Motor neuron (in vitro differentiated cells): Measurements from ENCODE around the gene GRK1. TPM values are rescaled to one million over a fixed set of nuclear protein-coding genes. Genes with fewer than 3 reads are reported as not detected.

ENCODE experiments used
- ATAC-seq, 8 experiments: fragments of 200-7000 bp; cut with Tn5 transposase; replicated peaks in 6 of 8; 2 replicates each; pipeline ENCODE4 v1.8.0; 2021; ENCODE audit warnings: mild to moderate bottlenecking in 8 of 8, moderate library complexity in 8 of 8
- H3K27ac ChIP-seq, 2 donors: fragments of 250-450 bp; sonication (Bioruptor Pico); 2 replicates each; pipeline ENCODE4 v1.9.0; 2021; ENCODE audit warnings: antibody characterized with exemption in 2 of 2, mild to moderate bottlenecking in 2 of 2, moderate library complexity in 1 of 2
- H3K4me1 ChIP-seq, 2 donors: fragments of 250-450 bp; sonication (Bioruptor Pico); replicated peaks in 1 of 2; 2 replicates each; pipeline ENCODE4 v1.6.1; 2021; ENCODE audit warnings: antibody characterized with exemption in 2 of 2, mild to moderate bottlenecking in 2 of 2, moderate library complexity in 1 of 2
- H3K4me3 ChIP-seq, 5 donors: fragments of 250-450 bp; sonication (Bioruptor Pico); 2 replicates each; pipeline ENCODE4 v1.9.0; 2021; ENCODE audit warnings: antibody characterized with exemption in 5 of 5, mild to moderate bottlenecking in 5 of 5, moderate library complexity in 4 of 5
- WGBS, 10 experiments: fragments of 450-650 bp; shearing (Covaris generic); methylation state at CpG; one replicate each; pipeline ENCODE4 v1.0.0; 2022; 5-methylcytosine and 5-hydroxymethylcytosine counted together
- in situ Hi-C, 9 experiments: fragments of 400-800 bp; cut with MboI; loops; one replicate each; pipeline ENCODE4 v1.15.0; 2021; ENCODE audit warnings: low sequenced_read_pairs in 9 of 9, low pct_unique_long_range_greater_than_20kb in 2 of 9; ENCODE audit not compliant: unreplicated experiment in 9 of 9
- total RNA-seq, 8 experiments: library from RNA; unstranded; fragments of 300-600 nt; gene quantifications; 2 replicates each; pipeline versions ENCODE4 v1.2.3 to v1.2.4, GENCODE V29; 2022

Gene GRK1
- total RNA-seq, 8 experiments from 2014 or later = under 0.01 to 1.1 (median 0.38) TPM; not detected in 1

GRCh38 chr13:113635709-113636108 is 31.3 kb upstream of the GRK1 start:
- no peak overlapping the region for H3K27ac ChIP-seq
- no peak overlapping the region for H3K4me3 ChIP-seq
- H3K4me1 ChIP-seq = no peaks in the 10 kb centered on the region
- in situ Hi-C loops = no loop called here
- 93 to 100% (median 98%) methylated on average over 1 to 19 of the region's 25 CpGs; no CpG with 5 or more reads in 4 of the 10 experiments for WGBS, 10 experiments
- ATAC-seq = no peak

DNA sequence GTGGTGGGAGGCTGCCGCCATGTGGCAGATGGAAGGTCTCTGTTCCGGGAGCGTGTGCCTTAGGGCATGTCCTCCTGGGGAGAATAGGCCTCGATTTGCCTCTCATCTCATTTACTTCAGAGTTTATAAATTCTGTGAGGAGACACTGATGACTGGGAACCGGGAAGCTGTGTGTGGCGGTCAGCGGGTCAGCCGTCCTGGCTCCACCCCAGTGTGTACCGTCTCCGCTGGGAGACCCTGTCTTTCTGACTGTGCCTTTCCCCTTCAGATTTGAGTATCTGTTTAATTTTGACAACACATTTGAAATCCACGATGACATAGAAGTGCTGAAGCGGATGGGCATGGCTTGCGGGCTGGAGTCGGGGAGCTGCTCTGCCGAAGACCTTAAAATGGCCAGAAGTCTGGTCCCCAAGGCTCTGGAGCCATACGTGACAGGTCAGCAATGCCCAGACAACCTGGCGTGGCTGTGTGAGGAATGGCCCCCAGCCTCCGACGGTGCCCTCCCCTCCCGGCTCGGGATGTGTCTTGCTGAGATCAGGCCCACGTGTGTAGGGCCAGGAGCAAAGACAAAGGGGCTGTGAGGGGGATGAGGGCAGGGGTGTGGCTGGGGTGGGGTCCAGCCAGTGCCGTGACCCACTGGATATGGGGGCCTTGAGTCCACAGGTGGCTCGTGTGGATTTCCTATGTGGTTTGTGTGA is 30.6 kb upstream of the GRK1 start:
- WGBS, 10 experiments = 80 to 100% (median 93%) methylated on average over 1 to 9 of the region's 24 CpGs; no CpG with 5 or more reads in 4 of the 10 experiments
- in situ Hi-C loops = no loop called here

GRCh38 chr13:113637262-113638160 is 29.5 kb upstream of the GRK1 start:
- no peak for ATAC-seq
- Histone ChIP-seq H3K27ac (no peak overlapping the region), H3K4me3 (no peak overlapping the region), H3K4me1 (no peaks in the 10 kb centered on the region)
- in situ Hi-C loops = no loop called here
- WGBS, 10 experiments = 89 to 100% (median 99%) methylated on average over 1 to 15 of the region's 30 CpGs; no CpG with 5 or more reads in 2 of the 10 experiments

More for the DNA sequence above, 30.6 kb upstream of the GRK1 start:
- no peak overlapping the region for H3K4me3 ChIP-seq
- no peaks in the 10 kb centered on the region for H3K4me1 ChIP-seq
- H3K27ac ChIP-seq = no peak overlapping the region
- ATAC-seq = no peak

GRCh38 chr13:113638173-113638746 is 28.8 kb upstream of the GRK1 start:
- in situ Hi-C loops = no loop called here
- no peak for ATAC-seq
- 96 to 100% (median 98%) methylated on average over 2 to 37 of the region's 37 CpGs for WGBS, 10 experiments
- no peak overlapping the region for H3K27ac ChIP-seq
- H3K4me3 ChIP-seq = no peak overlapping the region
- H3K4me1 ChIP-seq = no peaks in the 10 kb centered on the region

DNA sequence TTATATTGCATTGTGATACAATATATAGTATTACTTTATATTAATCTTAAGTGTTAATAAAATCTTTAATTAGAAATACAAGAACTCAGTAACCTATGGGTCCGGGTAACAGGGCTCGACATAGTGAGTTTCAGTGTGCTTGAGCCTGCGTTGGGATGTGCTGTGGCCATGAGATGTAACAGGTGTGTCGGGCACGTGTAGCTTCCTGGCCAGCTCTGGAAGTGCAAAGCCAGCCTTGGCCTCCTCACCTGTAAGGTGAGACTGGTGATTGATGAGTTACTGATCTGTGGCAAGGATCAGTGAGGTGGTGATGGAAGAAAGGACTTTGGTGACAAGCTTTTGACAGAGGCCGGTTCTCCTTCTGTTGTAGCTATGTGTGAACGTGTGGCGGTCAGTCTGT is 28.2 kb upstream of the GRK1 start:
- 82 to 100% (median 98%) methylated on average over 1 to 7 of the region's 8 CpGs; no CpG with 5 or more reads in 1 of the 10 experiments for WGBS, 10 experiments
- ATAC-seq = peak in 1 of 8 experiments; percentile 32
- Histone ChIP-seq H3K4me1 (no peaks in the 10 kb centered on the region), H3K4me3 (no peak overlapping the region), H3K27ac (no peak overlapping the region)
- in situ Hi-C loops = no loop called here

DNA sequence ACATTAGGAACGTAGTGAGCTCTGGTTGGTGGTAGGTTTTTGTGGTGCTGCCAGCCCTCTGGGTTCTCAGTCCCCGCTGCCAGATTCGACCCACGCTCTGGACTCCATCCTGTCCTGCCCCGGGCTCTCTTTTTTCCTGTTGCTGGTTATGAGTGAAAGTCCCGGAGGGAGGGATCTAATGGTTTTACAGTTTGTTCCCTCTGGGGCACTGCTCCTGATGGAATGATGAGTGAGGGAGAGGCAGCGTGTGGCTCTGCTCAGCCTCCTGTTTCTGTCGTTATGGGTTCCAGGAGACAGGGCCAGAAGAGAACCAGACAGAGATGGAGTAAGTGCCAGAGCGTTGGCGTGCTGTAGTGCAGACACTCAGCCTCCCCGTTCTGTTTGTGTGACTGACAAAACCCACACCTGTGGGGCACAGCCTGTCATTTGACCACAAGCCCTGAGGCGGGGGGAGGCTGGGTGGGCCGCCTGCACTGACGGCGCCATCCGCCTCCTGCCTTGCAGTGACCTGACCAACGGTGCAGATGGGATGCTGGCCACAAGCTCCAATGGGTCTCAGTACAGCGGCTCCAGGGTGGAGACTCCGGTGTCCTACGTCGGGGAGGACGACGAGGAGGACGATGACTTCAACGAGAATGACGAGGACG is 27.3 kb upstream of the GRK1 start:
- ATAC-seq = peak in 3 of 8 experiments; percentile 94 to 97 (median 95)
- Histone ChIP-seq H3K4me3 (no peak overlapping the region), H3K4me1 (no peaks in the 10 kb centered on the region), H3K27ac (no peak overlapping the region)
- whole genome bisulfite sequencing, 10 experiments = 0 to 100% (median 74%) methylated on average over 1 to 12 of the region's 27 CpGs
- in situ Hi-C loops = no loop called here

DNA sequence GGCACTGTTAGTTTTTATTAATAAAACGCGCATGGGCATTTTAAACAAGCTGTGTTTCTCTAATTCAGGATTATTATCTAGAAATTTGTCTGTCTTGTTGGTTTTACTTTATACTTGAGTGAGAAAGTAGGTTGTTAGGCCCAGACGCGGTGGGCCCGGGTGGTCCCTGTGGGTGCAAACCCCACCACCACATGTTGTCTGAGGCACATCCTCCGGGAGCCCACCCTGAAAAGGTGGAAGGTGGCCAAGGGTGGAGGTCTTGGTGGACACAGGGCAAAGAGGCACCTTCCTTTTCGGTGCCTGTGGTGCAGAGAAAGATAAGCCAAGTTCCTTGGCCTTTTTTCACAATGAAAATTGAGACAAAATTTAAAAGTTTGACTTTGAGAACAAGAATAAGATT is 25.6 kb upstream of the GRK1 start:
- no peak for ATAC-seq
- H3K4me3 ChIP-seq = no peak overlapping the region
- 74 to 100% (median 93%) methylated on average over 2 to 7 of the region's 7 CpGs for WGBS, 10 experiments
- in situ Hi-C loops = no loop called here
- H3K4me1 ChIP-seq = no peaks in the 10 kb centered on the region
- no peak overlapping the region for H3K27ac ChIP-seq

DNA sequence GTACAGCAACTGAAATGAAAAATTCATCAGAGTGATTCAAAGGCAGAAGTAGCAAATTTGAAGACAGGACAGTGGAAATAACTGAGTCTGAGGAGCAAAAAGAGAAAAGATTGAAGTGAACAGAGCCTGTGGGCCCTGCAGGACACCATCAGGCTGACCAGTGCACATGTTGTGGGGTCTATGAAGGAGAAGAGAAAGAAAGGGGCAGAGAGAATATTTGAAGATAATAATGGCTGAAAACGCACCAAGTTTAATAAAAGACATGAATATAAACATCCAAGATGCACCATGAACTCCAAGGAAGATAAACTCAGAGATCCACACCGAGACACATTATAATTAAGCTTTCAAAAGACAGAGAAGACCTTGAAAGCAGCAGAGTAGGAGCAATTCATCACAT is 24.5 kb upstream of the GRK1 start:
- WGBS, 10 experiments = 80 to 100% (median 97%) methylated on average over 1 to 2 of the region's 2 CpGs; no CpG with 5 or more reads in 1 of the 10 experiments
- ATAC-seq = no peak

DNA sequence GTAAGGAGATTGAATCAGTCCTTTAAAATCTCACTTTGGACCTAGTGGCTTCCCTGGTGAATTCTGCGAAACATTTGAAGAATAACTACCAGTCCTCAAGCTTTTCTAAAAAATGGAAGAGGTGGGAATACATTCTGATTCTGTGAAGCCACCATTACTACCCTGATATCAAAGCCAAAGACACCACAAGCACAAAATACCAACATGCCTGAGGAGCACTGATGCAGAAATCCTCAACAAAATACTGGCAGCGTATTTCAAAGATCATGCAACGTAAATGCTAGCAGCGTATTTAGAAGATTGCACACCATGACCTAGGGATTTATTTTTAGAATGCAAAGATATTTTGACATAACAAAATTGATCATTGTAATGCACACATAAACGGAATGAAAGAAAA is 23.4 kb upstream of the GRK1 start:
- in situ Hi-C loops = no loop called here
- Histone ChIP-seq H3K4me3 (no peak overlapping the region), H3K27ac (no peak overlapping the region), H3K4me1 (no peaks in the 10 kb centered on the region)
- WGBS, 10 experiments = 87 to 100% (median 98%) methylated on average over 2 to 5 of the region's 5 CpGs
- no peak for ATAC-seq

More for the DNA sequence above, 24.5 kb upstream of the GRK1 start:
- no peaks in the 10 kb centered on the region for H3K4me1 ChIP-seq
- H3K27ac ChIP-seq = no peak overlapping the region
- in situ Hi-C loops = no loop called here
- no peak overlapping the region for H3K4me3 ChIP-seq

GRCh38 chr13:113644800-113645199 is 22.2 kb upstream of the GRK1 start:
- no peak for ATAC-seq
- H3K4me1 ChIP-seq = no peaks in the 10 kb centered on the region
- H3K4me3 ChIP-seq = no peak overlapping the region
- in situ Hi-C loops = no loop called here
- no peak overlapping the region for H3K27ac ChIP-seq
- WGBS, 10 experiments = 78 to 100% (median 100%) methylated on average over 1 of the region's 1 CpG; no CpG with 5 or more reads in 1 of the 10 experiments

DNA sequence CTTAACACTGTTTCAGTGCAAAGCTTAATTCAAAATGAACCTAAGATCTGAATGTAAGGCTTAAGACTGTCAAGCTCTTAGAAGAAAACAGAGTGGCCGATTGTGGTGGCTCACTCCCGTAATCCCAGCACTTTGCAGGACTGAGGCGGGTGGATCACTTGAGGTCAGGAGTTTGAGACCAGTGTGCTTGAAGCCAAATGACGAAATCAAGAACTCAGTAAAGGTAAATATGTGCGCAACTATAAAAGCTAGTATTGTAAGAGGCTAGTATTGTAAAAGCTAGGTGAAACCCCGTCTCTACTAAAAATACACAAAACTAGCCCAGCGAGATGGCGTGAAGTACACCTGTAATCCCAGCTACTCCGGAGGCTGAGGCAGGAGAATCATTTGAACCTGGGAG is 21.7 kb upstream of the GRK1 start:
- H3K4me1 ChIP-seq = no peaks in the 10 kb centered on the region
- in situ Hi-C loops = no loop called here
- no peak overlapping the region for H3K27ac ChIP-seq
- WGBS, 10 experiments = 93 to 100% (median 98%) methylated on average over 1 to 9 of the region's 9 CpGs
- no peak overlapping the region for H3K4me3 ChIP-seq
- ATAC-seq = no peak

- WGBS, 10 experiments = 49 to 100% (median 89%) methylated on average over 1 to 11 of the region's 11 CpGs; no CpG with 5 or more reads in 1 of the 10 experiments
- in situ Hi-C loops = no loop called here
- H3K4me3 ChIP-seq = no peak overlapping the region
- ATAC-seq = no peak
- no peak overlapping the region for H3K27ac ChIP-seq
- no peaks in the 10 kb centered on the region for H3K4me1 ChIP-seq
These were observed 20.6 kb upstream of the GRK1 start for GRCh38 chr13:113646376-113646775.

- in situ Hi-C loops = no loop called here
- Histone ChIP-seq H3K4me3 (no peak overlapping the region), H3K4me1 (no peaks in the 10 kb centered on the region), H3K27ac (no peak overlapping the region)
- WGBS, 10 experiments = 60 to 100% (median 94%) methylated on average over 1 to 7 of the region's 10 CpGs; no CpG with 5 or more reads in 4 of the 10 experiments
- ATAC-seq = peak in 1 of 8 experiments; percentile 9
These were observed 20.1 kb upstream of the GRK1 start for GRCh38 chr13:113646921-113647340.
